ENCODE measurements around the gene WFIKKN1.

- TF ChIP-seq CTCF (conservative IDR thresholded peaks at IDR 0.05; ENCODE audit: low read depth in 2 of 2): no peak
- TF ChIP-seq EZH2 (IDR thresholded peaks at IDR 0.05; ENCODE audit: low read depth, unreplicated experiment): no peak
- no peak for TF ChIP-seq REST (IDR thresholded peaks at IDR 0.05; ENCODE audit: unreplicated experiment)
- no peak for TF ChIP-seq JUNB (IDR thresholded peaks at IDR 0.05; ENCODE audit: unreplicated experiment)
- no peak for TF ChIP-seq EZH2phosphoT487 (IDR thresholded peaks at IDR 0.05; ENCODE audit: unreplicated experiment)
- no peak for TF ChIP-seq CREB1 (CRISPR knock-in tag; IDR thresholded peaks at IDR 0.05; ENCODE audit: low read depth)
- no peak for TF ChIP-seq POLR2AphosphoS5 (IDR thresholded peaks at IDR 0.05; ENCODE audit: low read depth)
- TF ChIP-seq ETS1 (IDR thresholded peaks at IDR 0.05): no peak
- TF ChIP-seq ZNF331 (CRISPR knock-in tag; IDR thresholded peaks at IDR 0.05; ENCODE audit: low read depth): no peak
- TF ChIP-seq STAT1 (IDR thresholded peaks at IDR 0.05; ENCODE audit: unreplicated experiment): no peak
- TF ChIP-seq NANOG (IDR thresholded peaks at IDR 0.05; ENCODE audit: borderline replicate concordance): no peak
These were observed 23.2 kb downstream of the WFIKKN1 start for GRCh38 chr16:654034-654433.

Measured in GM23338 (cell line).